Tibial nerve (tissue), 4 donors: ENCODE data around the gene SUGCT. TPM values are rescaled to one million over a fixed set of nuclear protein-coding genes. Genes with fewer than 3 reads are reported as not detected.
"Not testable (repeated sequence)": the region's sequence is repeated elsewhere in the genome, so short reads cannot be mapped to it uniquely, and the experiment has no call there.

Source experiments
- DNase-seq, 2 donors: peaks; one replicate each; pipeline ENCODE4 v3.0.0-alpha.2; 2019; ENCODE audit warnings: low spot score in 2 of 2
- H3K27ac ChIP-seq, 4 donors: fragments of 200-600 bp; sonication (generic) in 3 of 4; one replicate each; pipeline ENCODE4 v1.5.1; 2017 to 2019; ENCODE audit warnings: mild to moderate bottlenecking in 1 of 4
- H3K27me3 ChIP-seq, 2 donors: fragments of 200-600 bp; sonication (generic) in 1 of 2; one replicate each; pipeline versions ENCODE4 v1.5.1 to v1.6.0; 2017 to 2019
- H3K36me3 ChIP-seq, 3 donors: fragments of 200-600 bp; sonication (generic); one replicate each; pipeline ENCODE4 v1.5.1; 2018 to 2019
- H3K4me1 ChIP-seq, 4 donors: fragments of 200-600 bp; sonication (generic) in 3 of 4; one replicate each; pipeline ENCODE4 v1.5.1; 2017 to 2019
- H3K4me3 ChIP-seq, 4 donors: fragments of 200-600 bp; sonication (generic) in 3 of 4; one replicate each; pipeline ENCODE4 v1.5.1; 2017 to 2019; ENCODE audit warnings: mild to moderate bottlenecking in 1 of 4, moderate library complexity in 1 of 4
- H3K9me3 ChIP-seq, 4 donors: fragments of 200-600 bp; sonication (generic) in 3 of 4; one replicate each; pipeline ENCODE4 v1.5.1; 2017 to 2019
- EP300 ChIP-seq, 2 donors: sonication (generic); formaldehyde crosslinking; IDR thresholded peaks; one replicate each; pipeline ENCODE4 v1.6.1; 2017; ENCODE audit warnings: antibody characterized with exemption in 2 of 2, mild to moderate bottlenecking in 1 of 2
- POLR2A ChIP-seq, 2 donors: fragments of 450-650 bp; IDR thresholded peaks; one replicate each; pipeline ENCODE4 v1.6.1; 2017; ENCODE audit warnings: antibody characterized with exemption in 2 of 2, mild to moderate bottlenecking in 2 of 2, moderate library complexity in 2 of 2
- WGBS, 2 donors: methylation state at CpG; one replicate each; pipeline ENCODE4 v1.1.5; 2018; 5-methylcytosine and 5-hydroxymethylcytosine counted together
- total RNA-seq, 4 donors: library from RNA; depleted of rRNA; stranded (reverse); fragments of >200 nt; gene quantifications; one replicate each; pipeline ENCODE4 v1.1.0, GENCODE V29; 2016
- TF ChIP-seq, protein P1 (sequence below), 5 experiments: fragments of 200-600 bp in 3 of 5; fragments of 450-650 bp in 2 of 5; sonication (generic) in 3 of 5; IDR thresholded peaks; one replicate each; pipeline ENCODE4 v1.5.1; 2016 to 2019; ENCODE audit warnings: antibody characterized with exemption in 5 of 5, mild to moderate bottlenecking in 3 of 5, moderate library complexity in 2 of 5

The SUGCT gene
- total RNA-seq, 4 donors from 2014 or later: 2.7 to 20.8 (median 6.2) TPM

DNA sequence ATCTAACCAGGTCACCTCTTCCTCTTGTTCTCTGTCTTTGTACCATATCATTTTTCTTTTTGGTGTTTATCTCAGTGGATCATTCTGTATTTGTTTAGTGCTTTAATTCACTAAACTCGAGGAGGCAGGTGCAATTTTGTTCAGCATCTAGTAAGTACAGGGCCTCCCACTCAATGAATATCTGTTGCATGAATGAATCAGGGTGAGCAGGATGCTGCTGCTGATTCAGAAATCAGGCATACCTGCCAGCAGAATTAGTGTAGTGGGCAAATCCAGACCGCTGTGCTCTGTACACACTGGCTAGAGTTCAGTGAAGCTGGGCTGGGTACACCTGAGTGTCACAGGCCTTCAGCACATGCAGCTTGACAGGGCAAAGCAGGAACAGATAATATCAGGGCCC lies 511.9 kb downstream of the SUGCT start:
- no peak for DNase-seq
- Histone ChIP-seq H3K27ac (no peak overlapping the region), H3K36me3 (no peaks in the 10 kb centered on the region), H3K9me3 (peaks cover 0 to 5% (median 0%) of the 10 kb centered on the region in 4 donors), H3K4me1 (no peaks in the 10 kb centered on the region), H3K27me3 (no peaks in the 10 kb centered on the region), H3K4me3 (no peak overlapping the region)
- 76 to 84% methylated on average over 2 of the region's 2 CpGs for WGBS, 2 donors
- TF ChIP-seq, protein P1, sequence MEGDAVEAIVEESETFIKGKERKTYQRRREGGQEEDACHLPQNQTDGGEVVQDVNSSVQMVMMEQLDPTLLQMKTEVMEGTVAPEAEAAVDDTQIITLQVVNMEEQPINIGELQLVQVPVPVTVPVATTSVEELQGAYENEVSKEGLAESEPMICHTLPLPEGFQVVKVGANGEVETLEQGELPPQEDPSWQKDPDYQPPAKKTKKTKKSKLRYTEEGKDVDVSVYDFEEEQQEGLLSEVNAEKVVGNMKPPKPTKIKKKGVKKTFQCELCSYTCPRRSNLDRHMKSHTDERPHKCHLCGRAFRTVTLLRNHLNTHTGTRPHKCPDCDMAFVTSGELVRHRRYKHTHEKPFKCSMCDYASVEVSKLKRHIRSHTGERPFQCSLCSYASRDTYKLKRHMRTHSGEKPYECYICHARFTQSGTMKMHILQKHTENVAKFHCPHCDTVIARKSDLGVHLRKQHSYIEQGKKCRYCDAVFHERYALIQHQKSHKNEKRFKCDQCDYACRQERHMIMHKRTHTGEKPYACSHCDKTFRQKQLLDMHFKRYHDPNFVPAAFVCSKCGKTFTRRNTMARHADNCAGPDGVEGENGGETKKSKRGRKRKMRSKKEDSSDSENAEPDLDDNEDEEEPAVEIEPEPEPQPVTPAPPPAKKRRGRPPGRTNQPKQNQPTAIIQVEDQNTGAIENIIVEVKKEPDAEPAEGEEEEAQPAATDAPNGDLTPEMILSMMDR (IDR thresholded peaks at IDR 0.05): no peak
- TF ChIP-seq POLR2A (IDR thresholded peaks at IDR 0.05) (no peak), EP300 (IDR thresholded peaks at IDR 0.05) (no peak)

DNA sequence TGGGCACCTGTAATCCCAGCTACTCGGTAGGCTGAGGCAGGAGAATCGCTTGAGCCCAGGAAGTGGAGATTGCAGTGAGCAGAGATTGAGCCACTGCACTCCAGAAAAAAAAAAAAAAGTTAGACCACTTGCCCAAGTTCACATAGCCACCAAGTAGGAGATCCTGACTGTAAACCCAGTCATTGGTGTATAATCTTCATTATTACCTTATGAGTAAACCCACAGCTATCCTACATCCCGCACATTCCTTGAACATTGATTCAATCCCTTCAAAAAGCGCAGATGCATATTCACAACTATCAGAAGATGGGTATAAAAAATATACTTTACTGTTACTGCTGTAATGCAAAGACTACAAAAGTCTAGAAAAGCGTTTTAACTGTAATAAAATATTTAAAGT lies 512.9 kb downstream of the SUGCT start:
- DNase-seq: no peak
- H3K4me3 ChIP-seq: no peak overlapping the region
- peaks cover 0 to 5% (median 0%) of the 10 kb centered on the region in 4 donors for H3K9me3 ChIP-seq
- no peaks in the 10 kb centered on the region for H3K27me3 ChIP-seq
- WGBS, 2 donors: 96 to 99% methylated on average over 5 of the region's 5 CpGs
- no peaks in the 10 kb centered on the region for H3K36me3 ChIP-seq
- TF ChIP-seq EP300 (IDR thresholded peaks at IDR 0.05) (no peak), POLR2A (IDR thresholded peaks at IDR 0.05) (no peak)
- TF ChIP-seq, protein P1 (IDR thresholded peaks at IDR 0.05): no peak
- H3K4me1 ChIP-seq: no peaks in the 10 kb centered on the region
- no peak overlapping the region for H3K27ac ChIP-seq

DNA sequence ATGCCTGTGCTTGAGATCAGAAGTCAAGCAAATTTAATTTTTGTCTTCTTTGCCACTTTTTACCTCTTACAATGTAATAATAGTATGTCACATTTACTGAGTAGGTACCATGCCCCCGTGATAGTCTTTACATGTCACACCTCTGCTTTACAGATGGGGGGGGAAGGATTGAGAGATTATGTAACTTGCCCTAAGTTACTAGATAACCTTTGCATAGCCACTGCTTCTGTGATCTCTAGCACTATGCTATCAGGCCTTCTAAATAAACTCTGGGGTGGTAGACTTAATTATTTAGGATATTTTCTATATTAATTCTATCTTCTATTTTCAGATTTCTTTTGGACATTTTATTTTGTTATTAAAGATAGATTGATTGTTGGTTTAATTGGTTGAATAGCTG lies 514.4 kb downstream of the SUGCT start:
- no peaks in the 10 kb centered on the region for H3K27me3 ChIP-seq
- TF ChIP-seq POLR2A (IDR thresholded peaks at IDR 0.05) (no peak), EP300 (IDR thresholded peaks at IDR 0.05) (no peak)
- TF ChIP-seq, protein P1 (IDR thresholded peaks at IDR 0.05): no peak
- no peaks in the 10 kb centered on the region for H3K36me3 ChIP-seq
- H3K27ac ChIP-seq: no peak overlapping the region
- no peaks in the 10 kb centered on the region for H3K4me1 ChIP-seq
- 88 to 93% methylated on average over 1 of the region's 1 CpG for WGBS, 2 donors
- H3K9me3 ChIP-seq: peaks cover 0 to 5% (median 0%) of the 10 kb centered on the region in 4 donors
- H3K4me3 ChIP-seq: no peak overlapping the region
- no peak for DNase-seq

DNA sequence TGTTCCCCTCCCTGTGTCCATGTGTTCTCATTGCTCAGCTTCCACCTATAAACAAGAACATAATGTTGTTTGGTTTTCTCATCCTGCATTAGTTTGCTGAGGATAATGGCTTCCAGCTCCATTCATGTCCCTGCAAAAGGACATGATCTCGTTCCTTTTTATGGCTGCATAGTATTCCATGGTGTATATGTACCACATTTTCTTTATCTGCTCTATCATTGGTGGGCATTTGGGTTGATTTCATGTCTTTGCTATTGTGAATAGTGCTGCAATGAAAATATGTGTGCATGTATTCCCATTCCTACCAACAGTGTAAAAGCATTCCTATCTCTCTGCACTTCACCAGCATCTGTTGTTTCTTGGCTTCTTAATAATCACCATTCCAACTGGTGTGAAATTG lies 516.1 kb downstream of the SUGCT start:
- not testable (repeated sequence) for H3K9me3 ChIP-seq, H3K4me3 ChIP-seq, H3K36me3 ChIP-seq, H3K4me1 ChIP-seq, H3K27me3 ChIP-seq, DNase-seq, H3K27ac ChIP-seq
- 88 to 94% methylated on average over 1 of the region's 1 CpG for WGBS, 2 donors

DNA sequence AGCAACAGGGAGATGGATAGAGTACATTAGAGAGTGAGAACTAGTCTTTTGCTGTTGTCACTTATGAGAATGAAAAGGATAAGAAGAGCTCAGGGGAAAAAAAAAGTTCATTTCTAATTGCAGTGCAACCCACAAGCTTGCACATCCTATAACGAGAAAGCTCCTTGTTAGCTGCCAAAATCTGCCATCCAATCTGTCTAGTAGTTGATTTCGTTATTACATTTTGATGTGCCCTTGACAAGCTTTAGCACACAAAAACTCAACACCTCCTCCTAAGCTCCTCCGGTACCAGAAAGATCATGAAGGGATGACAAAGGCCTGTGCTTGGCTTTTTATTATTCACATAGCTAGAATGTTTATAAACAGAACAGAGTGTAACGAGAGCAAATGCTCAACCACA lies 519.4 kb downstream of the SUGCT start:
- no peak for DNase-seq
- H3K27ac ChIP-seq: no peak overlapping the region
- peaks cover 0 to 5% (median 0%) of the 10 kb centered on the region in 4 donors for H3K9me3 ChIP-seq
- TF ChIP-seq EP300 (IDR thresholded peaks at IDR 0.05) (no peak), POLR2A (IDR thresholded peaks at IDR 0.05) (no peak)
- TF ChIP-seq, protein P1 (IDR thresholded peaks at IDR 0.05): no peak
- WGBS, 2 donors: 83 to 90% methylated on average over 4 of the region's 4 CpGs
- no peak overlapping the region for H3K4me3 ChIP-seq
- no peaks in the 10 kb centered on the region for H3K36me3 ChIP-seq
- H3K27me3 ChIP-seq: no peaks in the 10 kb centered on the region
- H3K4me1 ChIP-seq: no peaks in the 10 kb centered on the region

DNA sequence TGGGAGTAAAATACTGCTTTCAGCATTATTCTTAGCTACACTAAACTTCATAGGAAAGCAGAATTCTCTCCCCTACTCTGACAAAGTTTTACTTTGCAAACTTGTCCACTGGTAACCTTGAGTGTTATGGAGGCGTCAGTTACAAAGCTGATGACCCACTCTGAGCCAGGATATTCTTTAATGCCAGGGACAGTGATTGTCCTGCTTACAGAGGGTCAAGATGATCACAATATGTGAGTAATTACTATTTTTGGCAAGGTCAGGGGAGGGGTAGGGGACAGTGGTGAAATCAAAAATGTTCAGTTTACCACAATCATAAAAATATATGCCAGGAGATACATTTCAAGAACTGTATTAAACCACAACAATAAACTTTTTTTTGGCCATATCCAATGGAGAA lies 520.6 kb downstream of the SUGCT start:
- Histone ChIP-seq H3K36me3 (no peaks in the 10 kb centered on the region), H3K4me3 (no peak overlapping the region), H3K9me3 (peaks cover 0 to 5% (median 0%) of the 10 kb centered on the region in 4 donors), H3K27ac (no peak overlapping the region), H3K27me3 (no peaks in the 10 kb centered on the region), H3K4me1 (no peaks in the 10 kb centered on the region)
- DNase-seq: no peak
- WGBS, 2 donors: 82 to 85% methylated on average over 1 of the region's 1 CpG
- no peak for TF ChIP-seq EP300 (IDR thresholded peaks at IDR 0.05)
